ENCODE data around the gene SLC35F4.

DNA sequence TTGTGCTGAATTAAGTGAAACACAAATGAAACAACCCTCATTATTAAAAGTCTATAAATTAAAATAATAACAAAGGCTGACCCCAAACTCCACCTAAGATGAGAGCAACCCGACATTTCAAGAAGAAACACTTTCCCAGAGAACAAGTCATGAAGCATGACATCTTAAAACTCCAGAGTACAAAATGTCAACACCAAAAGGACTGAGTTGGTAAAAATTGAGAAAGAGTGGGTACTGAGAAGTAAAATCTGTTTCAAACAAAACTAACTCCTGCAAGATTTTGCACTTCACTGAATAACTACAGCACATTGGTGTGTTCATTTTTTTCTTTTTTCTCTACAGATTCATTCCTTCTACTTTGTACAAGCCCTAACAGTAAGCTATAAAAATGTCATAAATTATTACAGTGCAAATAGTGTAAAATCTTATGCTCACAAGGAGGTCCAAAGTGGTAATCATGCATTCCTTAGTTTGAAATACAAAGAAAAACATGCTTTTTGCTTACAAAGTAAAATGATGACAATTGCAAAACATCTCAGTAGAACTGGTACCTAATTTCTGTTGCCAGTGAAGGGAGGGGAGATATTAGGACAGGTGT, 31.8 kb downstream of the SLC35F4 start:
- TF ChIP-seq CTCF (conservative IDR thresholded peaks at IDR 0.05; ENCODE audit: low read depth, low read length) (no peak), MXI1 (IDR thresholded peaks at IDR 0.05; ENCODE audit: borderline replicate concordance, low read depth, low read length) (no peak), CHD1 (IDR thresholded peaks at IDR 0.05; ENCODE audit: low read depth, low read length) (no peak), FOS (IDR thresholded peaks at IDR 0.05; ENCODE audit: low read depth, low read length) (no peak), NFE2L2 (IDR thresholded peaks at IDR 0.05; ENCODE audit: low read depth, low read length) (no peak), RFX5 (IDR thresholded peaks at IDR 0.05; ENCODE audit: low read depth, low read length) (no peak), POLR2A (IDR thresholded peaks at IDR 0.05; ENCODE audit: low read depth, low read length) (no peak), BHLHE40 (IDR thresholded peaks at IDR 0.05; ENCODE audit: low read depth, low read length) (no peak)
- TF ChIP-seq, protein P1, sequence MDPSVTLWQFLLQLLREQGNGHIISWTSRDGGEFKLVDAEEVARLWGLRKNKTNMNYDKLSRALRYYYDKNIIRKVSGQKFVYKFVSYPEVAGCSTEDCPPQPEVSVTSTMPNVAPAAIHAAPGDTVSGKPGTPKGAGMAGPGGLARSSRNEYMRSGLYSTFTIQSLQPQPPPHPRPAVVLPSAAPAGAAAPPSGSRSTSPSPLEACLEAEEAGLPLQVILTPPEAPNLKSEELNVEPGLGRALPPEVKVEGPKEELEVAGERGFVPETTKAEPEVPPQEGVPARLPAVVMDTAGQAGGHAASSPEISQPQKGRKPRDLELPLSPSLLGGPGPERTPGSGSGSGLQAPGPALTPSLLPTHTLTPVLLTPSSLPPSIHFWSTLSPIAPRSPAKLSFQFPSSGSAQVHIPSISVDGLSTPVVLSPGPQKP (IDR thresholded peaks at IDR 0.05; ENCODE audit: borderline replicate concordance, low read depth, low read length), result no peak
